K562 (cell line): ENCODE data around the gene PPFIBP2. TPM values are rescaled to one million over a fixed set of nuclear protein-coding genes. Genes with fewer than 3 reads are reported as not detected.

Experiments
- ATAC-seq: fragments of 200-7000 bp; cut with Tn5 transposase; 3 replicates; pipeline ENCODE4 v1.9.1; 2020; ENCODE audit warnings: moderate library complexity
- BruUV-seq: library from RNA; stranded (reverse); fragments of 400-500 nt; replicated peaks from 2 replicates; lab custom pipeline; 2021; lab: Mats Ljungman, UMichigan
- CTCF ChIA-PET: fragments of 300-600 bp; formaldehyde crosslinking; extraction: SDS; loops from one replicate; lab custom pipeline; 2021; ENCODE audit warnings: low intra/inter-chr PET ratio; lab: Yijun Ruan, JAX
- POLR2A ChIA-PET: fragments of 300-600, 350-650 bp; sonication (Branson Sonifier 250); formaldehyde crosslinking; extraction: SDS; loops from one replicate; lab custom pipeline; 2021; ENCODE audit warnings: antibody characterized with exemption, inconsistent platforms; lab: Yijun Ruan, JAX
- DNase-seq, 4 experiments: peaks; one replicate each; pipeline versions ENCODE4 v3.0.0 to v3.0.0-alpha.2; 2011 to 2018; ENCODE audit warnings: low spot score in 3 of 4, mixed read lengths in 3 of 4; ENCODE audit errors: extremely low read depth in 1 of 4
- FAIRE-seq: peaks from 2 replicates; lab custom pipeline; 2011; peaks lifted over from hg19 to GRCh38; lab: Jason Lieb, UNC
- H2AFZ ChIP-seq: 2 replicates; pipeline ENCODE4 v1.6.0; 2011; ENCODE audit warnings: low read depth, low read length, control low read depth, inconsistent platforms
- H3K27ac ChIP-seq: fragments of 200-600 bp; 3 replicates; pipeline ENCODE4 v1.8.0; 2011; ENCODE audit warnings: low read depth, mild to moderate bottlenecking, control low read depth, inconsistent platforms, low read length, moderate library complexity, mixed read lengths; ENCODE audit errors: extremely low read depth
- H3K27me3 ChIP-seq, 2 experiments: fragments of 300-600 bp in 1 of 2; 2 replicates in 1 of 2; 3 replicates in 1 of 2; pipeline versions ENCODE4 v1.6.0 to v1.8.0; 2011; ENCODE audit warnings: inconsistent platforms in 2 of 2, low read length in 2 of 2, mild to moderate bottlenecking in 1 of 2, mixed read lengths in 1 of 2, moderate library complexity in 1 of 2; ENCODE audit not compliant: control insufficient read depth in 2 of 2, insufficient read depth in 2 of 2
- H3K36me3 ChIP-seq: fragments of 300-600 bp; 3 replicates; pipeline ENCODE4 v1.8.0; 2011; ENCODE audit warnings: mild to moderate bottlenecking, low read length, inconsistent platforms; ENCODE audit not compliant: control insufficient read depth, insufficient read depth
- H3K4me1 ChIP-seq, 2 experiments: fragments of 200-600 bp in 1 of 2; replicated peaks in 1 of 2; 2 replicates in 1 of 2; 3 replicates in 1 of 2; pipeline versions ENCODE4 v1.5.1 to v1.8.0; 2011; ENCODE audit warnings: inconsistent platforms in 2 of 2, low read length in 2 of 2, mild to moderate bottlenecking in 1 of 2, mixed read lengths in 1 of 2, moderate library complexity in 1 of 2; ENCODE audit not compliant: control insufficient read depth in 2 of 2, insufficient read depth in 2 of 2
- H3K4me2 ChIP-seq: 2 replicates; pipeline ENCODE4 v1.6.1; 2011; ENCODE audit warnings: low read length, control low read depth, inconsistent platforms, mixed read lengths; ENCODE audit not compliant: insufficient read depth
- H3K4me3 ChIP-seq: fragments of 200-600 bp; sonication (generic), shearing (Covaris generic); 2 replicates; pipeline ENCODE4 v1.5.1; 2016; ENCODE audit warnings: control low read depth, inconsistent platforms
- H3K79me2 ChIP-seq: fragments of 200-600 bp; 3 replicates; pipeline ENCODE4 v1.8.0; 2011; ENCODE audit warnings: low read length, inconsistent platforms; ENCODE audit not compliant: control insufficient read depth, insufficient read depth
- H3K9ac ChIP-seq, 2 experiments: 2 replicates each; pipeline versions ENCODE4 v1.6.0 to v1.6.1; 2011; ENCODE audit warnings: low read depth in 2 of 2, low read length in 2 of 2, control low read depth in 1 of 2, inconsistent platforms in 1 of 2, mild to moderate bottlenecking in 1 of 2, mixed read lengths in 1 of 2; ENCODE audit not compliant: insufficient read depth in 1 of 2
- H3K9me1 ChIP-seq: one replicate; pipeline ENCODE4 v1.6.0; 2011; ENCODE audit warnings: inconsistent platforms, mild to moderate bottlenecking, low read length, moderate library complexity; ENCODE audit not compliant: control insufficient read depth, insufficient read depth
- H3K9me3 ChIP-seq: replicated peaks from 2 replicates; pipeline ENCODE4 v1.5.1; 2011; ENCODE audit warnings: low read depth, low read length, inconsistent platforms; ENCODE audit not compliant: control insufficient read depth, insufficient read depth
- H4K20me1 ChIP-seq: replicated peaks from 2 replicates; pipeline ENCODE4 v1.6.1; 2011; ENCODE audit warnings: low read length, inconsistent platforms, mixed read lengths; ENCODE audit not compliant: control insufficient read depth, insufficient read depth
- BRF2 ChIP-seq: IDR thresholded peaks from 3 replicates; pipeline ENCODE4 v1.6.1; 2011; ENCODE audit warnings: borderline replicate concordance, mild to moderate bottlenecking; ENCODE audit not compliant: insufficient read length, insufficient read depth
- CBFA2T3 ChIP-seq: fragments of 450-650 bp; IDR thresholded peaks from 2 replicates; pipeline ENCODE4 v1.6.1; 2017
- FOXK1 ChIP-seq: sonication (generic); formaldehyde crosslinking; IDR thresholded peaks from 2 replicates; pipeline ENCODE4 v1.8.0; 2022; ENCODE audit warnings: missing genetic modification reagents, mild to moderate bottlenecking, borderline replicate concordance
- KLF10 ChIP-seq: fragments of 250-450 bp; sonication (Bioruptor Pico); IDR thresholded peaks from 2 replicates; pipeline ENCODE4 v1.6.1; 2021; ENCODE audit warnings: matching md5 sums
- MEF2D ChIP-seq: conservative IDR thresholded peaks from 2 replicates; pipeline ENCODE4 v1.6.1; 2016; ENCODE audit warnings: low read depth, missing genetic modification characterization, missing compliant biosample characterization
- PKNOX1 ChIP-seq: fragments of 450-650 bp; IDR thresholded peaks from 2 replicates; pipeline ENCODE4 v1.6.1; 2016
- SRSF3 ChIP-seq: fragments of 200-400 bp; formaldehyde crosslinking; IDR thresholded peaks from 2 replicates; pipeline ENCODE4 v1.6.1; 2016; ENCODE audit warnings: mild to moderate bottlenecking, low read length, moderate library complexity; ENCODE audit not compliant: insufficient read depth
- STAT5B ChIP-seq: fragments of 250-450 bp; sonication (Bioruptor Pico); IDR thresholded peaks from 2 replicates; pipeline ENCODE4 v1.8.0; 2021; ENCODE audit warnings: mild to moderate bottlenecking, inconsistent platforms
- TCF7 ChIP-seq: sonication (generic); IDR thresholded peaks from 2 replicates; pipeline ENCODE4 v1.6.1; 2016; ENCODE audit warnings: antibody characterized with exemption, borderline replicate concordance
- ZBTB26 ChIP-seq: fragments of 450-650 bp; formaldehyde crosslinking; IDR thresholded peaks from 2 replicates; pipeline ENCODE4 v1.4.0; 2022; ENCODE audit warnings: missing genetic modification characterization
- ZNF239 ChIP-seq: fragments of 250-450 bp; sonication (Bioruptor Pico); IDR thresholded peaks from 2 replicates; pipeline ENCODE4 v1.4.0; 2020; ENCODE audit warnings: mild to moderate bottlenecking
- ZNF644 ChIP-seq: fragments of 200-800 bp; sonication (Bioruptor generic); IDR thresholded peaks from 2 replicates; pipeline ENCODE4 v1.6.1; 2016; ENCODE audit warnings: low read depth, missing genetic modification characterization, missing compliant biosample characterization
- ZNF717 ChIP-seq: fragments of 250-450 bp; sonication (Bioruptor Pico); IDR thresholded peaks from 2 replicates; pipeline ENCODE4 v1.5.0; 2021
- whole genome bisulfite sequencing: fragments of 100-300 bp; shearing (Covaris generic); methylation state at CpG from one replicate; pipeline ENCODE4 v1.1.6; 2016; ENCODE audit warnings: low coverage, mixed read lengths; ENCODE audit not compliant: insufficient coverage; ENCODE audit errors: missing lambda C conversion rate; 5-methylcytosine and 5-hydroxymethylcytosine counted together
- in situ Hi-C: fragments of 300-500 bp; cut with MboI; formaldehyde crosslinking; loops from 4 replicates; pipeline ENCODE4 v1.15.0; 2018; ENCODE audit warnings: inconsistent platforms, mixed read lengths
- intact Hi-C: fragments of 100-400 bp; cut with micrococcal nuclease; formaldehyde crosslinking; loops from 2 replicates; pipeline ENCODE4 v1.14.2; 2022
- polyA plus RNA-seq, 8 experiments: library from polyadenylated mRNA; depleted of rRNA in 4 of 8; stranded (reverse) in 5 of 8; unstranded in 3 of 8; fragments of >200 nt; fragmentation: Nextera tagmentation in 2 of 8; fragmentation: Illumina TruSeq in 1 of 8; extraction: Ambion mirVana in 2 of 8; extraction: Trizol in 1 of 8; gene quantifications; 2 replicates each; pipeline versions ENCODE4 v1.2.1 to v1.2.3, GENCODE V29; 2011 to 2014; ENCODE audit warnings: inconsistent platforms in 1 of 8, missing spikeins in 1 of 8
- total RNA-seq, 7 experiments: library from RNA; depleted of rRNA in 6 of 7; stranded (reverse); fragments of >200 nt in 6 of 7; fragmentation: Illumina TruSeq in 2 of 7; extraction: Trizol in 2 of 7; gene quantifications; 2 replicates each; pipeline versions ENCODE4 v1.2.1 to v1.2.3, GENCODE V29; 2011 to 2021; ENCODE audit warnings: low replicate concordance in 1 of 7

Gene PPFIBP2
- total and polyA plus RNA-seq, 9 of the 15 experiments (the other 6 are each of a cell fraction or from before 2014, with no cell fraction given) = 0.18 to 3.4 (median 1.2) TPM

- Histone ChIP-seq H3K9ac (no peak overlapping the region), H4K20me1 (no peaks in the 10 kb centered on the region; the same call in 1 of the 2 replicates)
- ChIA-PET CTCF (interaction anchor here (0.6 to 1.8 kb wide), 5 partner anchors 43 to 558 kb away, joined by 3 to 17 read pairs (median 4); no protein-coding TSS in a partner anchor), POLR2A (interaction anchor here (0.6 to 1.0 kb wide), 2 partner anchors 86 to 144 kb away, joined by 3 to 4 read pairs; no protein-coding TSS in a partner anchor)
- no peak for TF ChIP-seq PKNOX1
- no peak for TF ChIP-seq TCF7
- no peak for TF ChIP-seq BRF2
- TF ChIP-seq STAT5B (CRISPR knock-in tag) = no peak
- no peak for TF ChIP-seq KLF10 (CRISPR knock-in tag)
- TF ChIP-seq MEF2D (tag) = no peak
- no peak for TF ChIP-seq CBFA2T3
- no peak for TF ChIP-seq ZNF717 (CRISPR knock-in tag)
- no peak for TF ChIP-seq ZNF644 (tag)
- no peak for TF ChIP-seq FOXK1 (CRISPR knock-in tag)
- no peak for TF ChIP-seq SRSF3
- TF ChIP-seq ZBTB26 = no peak
- no peak for TF ChIP-seq ZNF239 (CRISPR knock-in tag)
- TF ChIP-seq, all 486 proteins: peak for 0
- peaks cover 0 to 24% of the 10 kb centered on the region in 2 experiments; a peak in 2 of 5 replicates for H3K27me3 ChIP-seq
- DNase-seq (no peak), FAIRE-seq (no peak), ATAC-seq (no peak; the same call in 1 of the 3 replicates)
- no peaks in the 10 kb centered on the region for H3K36me3 ChIP-seq
- no peaks in the 10 kb centered on the region for H3K79me2 ChIP-seq
- no peak overlapping the region for H3K4me2 ChIP-seq
- no peak overlapping the region for H2AFZ ChIP-seq
- no peaks in the 10 kb centered on the region for H3K9me1 ChIP-seq
- intact Hi-C loops (loop anchor here (1.0 to 2.0 kb wide), 4 partner anchors 85 to 558 kb away; partner anchors contain the start of gene PPFIBP2), in situ Hi-C loops (loop anchor here (25.0 kb wide), 1 partner anchor 569 kb away; the partner anchor contains the start of gene RBMXL2)
- H3K27ac ChIP-seq = no peak overlapping the region
- no peaks in the 10 kb centered on the region for H3K9me3 ChIP-seq
- peaks cover 0 to 2% of the 10 kb centered on the region in 2 experiments; a peak in 1 of 5 replicates for H3K4me1 ChIP-seq
- 9% methylated on average over 9 of the region's 11 CpGs for WGBS
- no TSS peak for BruUV-seq
- no peak overlapping the region for H3K4me3 ChIP-seq
Observed at GRCh38 chr11:7656704-7657103, 142.9 kb downstream of the PPFIBP2 start.
